ENCODE results near the gene SLC1A1.

DNA sequence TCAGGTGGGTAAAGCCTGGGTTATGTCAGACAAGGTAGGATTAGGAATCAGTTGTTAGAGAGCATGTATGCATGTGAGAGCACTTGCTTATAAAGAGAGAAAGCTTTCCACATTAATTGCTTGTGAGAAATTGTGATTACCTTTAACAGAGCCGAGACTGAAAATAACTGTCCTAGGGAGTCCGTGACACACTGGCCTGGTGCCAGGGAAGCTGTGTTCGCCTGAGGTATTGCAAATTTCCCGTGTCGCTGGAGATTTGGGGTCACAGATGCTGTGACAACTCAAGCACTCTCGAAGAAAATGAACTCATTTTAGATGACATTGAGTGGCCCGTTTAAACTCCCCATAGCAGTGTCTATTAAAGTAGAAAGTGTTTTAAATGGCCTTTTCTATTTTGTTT is 9.6 kb downstream of the SLC1A1 start:
- TF ChIP-seq EZH2 (IDR thresholded peaks at IDR 0.05; ENCODE audit: insufficient read depth, poor library complexity, severe bottlenecking) (no peak), EZH2phosphoT487 (IDR thresholded peaks at IDR 0.05; ENCODE audit: insufficient read depth, low read depth) (no peak)

Measured in GM23248 (cell line).